ENCODE results near the gene DCAKD.

GRCh38 chr17:45035848-45036247 lies 15.6 kb downstream of the DCAKD start:
- TF ChIP-seq NFRKB (IDR thresholded peaks at IDR 0.05) (no peak), ELF4 (IDR thresholded peaks at IDR 0.05) (no peak), BHLHE40 (IDR thresholded peaks at IDR 0.05; ENCODE audit: borderline replicate concordance) (no peak), SUZ12 (IDR thresholded peaks at IDR 0.05) (no peak), SP1 (IDR thresholded peaks at IDR 0.05) (no peak), CTBP1 (IDR thresholded peaks at IDR 0.05; ENCODE audit: borderline replicate concordance) (no peak), HDGF (IDR thresholded peaks at IDR 0.05; ENCODE audit: borderline replicate concordance) (no peak), ZNF384 (IDR thresholded peaks at IDR 0.05) (no peak), FOXA1 (IDR thresholded peaks at IDR 0.05) (no peak)
- TF ChIP-seq, protein P1, sequence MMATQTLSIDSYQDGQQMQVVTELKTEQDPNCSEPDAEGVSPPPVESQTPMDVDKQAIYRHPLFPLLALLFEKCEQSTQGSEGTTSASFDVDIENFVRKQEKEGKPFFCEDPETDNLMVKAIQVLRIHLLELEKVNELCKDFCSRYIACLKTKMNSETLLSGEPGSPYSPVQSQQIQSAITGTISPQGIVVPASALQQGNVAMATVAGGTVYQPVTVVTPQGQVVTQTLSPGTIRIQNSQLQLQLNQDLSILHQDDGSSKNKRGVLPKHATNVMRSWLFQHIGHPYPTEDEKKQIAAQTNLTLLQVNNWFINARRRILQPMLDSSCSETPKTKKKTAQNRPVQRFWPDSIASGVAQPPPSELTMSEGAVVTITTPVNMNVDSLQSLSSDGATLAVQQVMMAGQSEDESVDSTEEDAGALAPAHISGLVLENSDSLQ (IDR thresholded peaks at IDR 0.05), result no peak

Data from HEK293T (cell line).